ENCODE results near the gene GCSAM. TPM values are rescaled to one million over a fixed set of nuclear protein-coding genes. Genes with fewer than 3 reads are reported as not detected.

The GCSAM gene
- polyA plus RNA-seq, 1 of the 3 experiments (the other 2 are of a cell fraction) = not detected

DNA sequence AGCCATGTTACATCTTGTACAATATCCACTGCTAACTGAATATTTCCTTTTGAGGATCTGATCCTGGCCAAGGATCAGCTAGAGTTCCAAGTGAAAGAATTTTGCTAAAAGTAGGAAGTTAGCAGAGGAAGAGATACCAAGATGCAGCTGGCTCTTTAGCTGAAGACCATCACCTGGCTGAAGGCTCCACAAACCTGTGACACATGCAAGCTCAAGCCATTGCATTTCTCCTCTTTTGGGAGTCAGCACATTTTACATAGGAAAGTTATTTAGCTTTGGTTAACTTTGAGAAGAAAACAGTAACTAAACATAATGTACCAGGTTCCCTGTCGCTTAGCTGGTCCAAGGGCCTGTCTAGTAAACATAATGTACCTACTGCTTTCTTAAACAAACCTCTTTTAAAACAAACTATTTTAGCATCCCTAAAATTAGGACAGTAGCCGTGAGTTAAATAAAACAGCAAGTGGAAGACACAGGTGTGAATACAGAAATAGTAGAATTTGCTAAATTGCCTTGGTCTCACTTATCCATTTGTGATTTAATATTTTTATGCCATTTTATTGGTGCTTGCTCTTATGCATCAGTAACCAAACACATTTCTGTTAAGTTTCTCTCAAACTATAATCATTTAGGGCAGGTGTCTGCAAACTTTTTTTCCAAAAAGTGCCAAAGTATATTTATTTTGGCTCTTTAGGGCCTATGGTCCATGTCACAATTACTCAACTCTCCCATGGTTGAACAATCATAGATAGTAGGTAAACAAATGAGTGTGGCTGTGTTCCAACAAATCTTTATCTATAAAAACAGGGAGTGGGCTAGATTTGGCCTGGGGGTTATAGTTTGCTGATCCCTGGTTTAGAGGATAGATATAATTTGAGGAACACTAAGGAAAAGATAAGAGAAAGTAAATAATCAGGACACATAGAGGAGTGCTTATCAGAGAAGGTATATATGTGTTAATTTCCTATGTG is 11.2 kb downstream of the GCSAM start:
- ChIA-PET POLR2A (no interaction called here), CTCF (interaction anchor here (2.1 kb wide), 1 partner anchor 10 kb away, joined by 9 read pairs; no protein-coding TSS in a partner anchor)

GRCh38 chr3:112119962-112120836 is 12.8 kb downstream of the GCSAM start:
- 86% methylated on average over 9 of the region's 9 CpGs for WGBS (ENCODE audit: low lambda C conversion rate)
- TF ChIP-seq FOXJ3 (CRISPR knock-in tag; IDR thresholded peaks at IDR 0.05) (no peak), FOSL2 (IDR thresholded peaks at IDR 0.05; ENCODE audit: borderline replicate concordance, low read depth) (no peak), GATA2 (CRISPR knock-in tag; IDR thresholded peaks at IDR 0.05) (no peak), GABPA (IDR thresholded peaks at IDR 0.05; ENCODE audit: low read depth) (no peak)
- TF ChIP-seq, protein P1, sequence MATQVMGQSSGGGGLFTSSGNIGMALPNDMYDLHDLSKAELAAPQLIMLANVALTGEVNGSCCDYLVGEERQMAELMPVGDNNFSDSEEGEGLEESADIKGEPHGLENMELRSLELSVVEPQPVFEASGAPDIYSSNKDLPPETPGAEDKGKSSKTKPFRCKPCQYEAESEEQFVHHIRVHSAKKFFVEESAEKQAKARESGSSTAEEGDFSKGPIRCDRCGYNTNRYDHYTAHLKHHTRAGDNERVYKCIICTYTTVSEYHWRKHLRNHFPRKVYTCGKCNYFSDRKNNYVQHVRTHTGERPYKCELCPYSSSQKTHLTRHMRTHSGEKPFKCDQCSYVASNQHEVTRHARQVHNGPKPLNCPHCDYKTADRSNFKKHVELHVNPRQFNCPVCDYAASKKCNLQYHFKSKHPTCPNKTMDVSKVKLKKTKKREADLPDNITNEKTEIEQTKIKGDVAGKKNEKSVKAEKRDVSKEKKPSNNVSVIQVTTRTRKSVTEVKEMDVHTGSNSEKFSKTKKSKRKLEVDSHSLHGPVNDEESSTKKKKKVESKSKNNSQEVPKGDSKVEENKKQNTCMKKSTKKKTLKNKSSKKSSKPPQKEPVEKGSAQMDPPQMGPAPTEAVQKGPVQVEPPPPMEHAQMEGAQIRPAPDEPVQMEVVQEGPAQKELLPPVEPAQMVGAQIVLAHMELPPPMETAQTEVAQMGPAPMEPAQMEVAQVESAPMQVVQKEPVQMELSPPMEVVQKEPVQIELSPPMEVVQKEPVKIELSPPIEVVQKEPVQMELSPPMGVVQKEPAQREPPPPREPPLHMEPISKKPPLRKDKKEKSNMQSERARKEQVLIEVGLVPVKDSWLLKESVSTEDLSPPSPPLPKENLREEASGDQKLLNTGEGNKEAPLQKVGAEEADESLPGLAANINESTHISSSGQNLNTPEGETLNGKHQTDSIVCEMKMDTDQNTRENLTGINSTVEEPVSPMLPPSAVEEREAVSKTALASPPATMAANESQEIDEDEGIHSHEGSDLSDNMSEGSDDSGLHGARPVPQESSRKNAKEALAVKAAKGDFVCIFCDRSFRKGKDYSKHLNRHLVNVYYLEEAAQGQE (IDR thresholded peaks at IDR 0.05; ENCODE audit: low read depth, low read length) = no peak
- Histone ChIP-seq H3K9me3 (no peaks in the 10 kb centered on the region), H3K4me1 (ENCODE audit: control insufficient read depth in 1 of 2, insufficient read depth in 2 of 2, low read depth in 1 of 2, low read length in 1 of 2) (no peaks in the 10 kb centered on the region; a peak in 1 of 4 replicates), H3K27ac (ENCODE audit: low read depth in 2 of 2, low read length in 1 of 2) (no peak overlapping the region), H3K79me2 (ENCODE audit: insufficient read depth) (no peaks in the 10 kb centered on the region), H3K36me3 (replicated peaks in 1 of 2; ENCODE audit: control insufficient read depth in 1 of 2, insufficient read depth in 2 of 2, low read length in 1 of 2) (peaks cover 0 to 12% of the 10 kb centered on the region in 2 experiments), H4K20me1 (ENCODE audit: insufficient read depth) (no peaks in the 10 kb centered on the region), H2AFZ (ENCODE audit: low read depth) (no peak overlapping the region), H3K4me3 (ENCODE audit: low read depth in 2 of 2, low read length in 1 of 2) (no peak overlapping the region), H3K9ac (no peak overlapping the region), H3F3A (replicated peaks; ENCODE audit: insufficient read depth) (no peaks in the 10 kb centered on the region), H3K9me2 (no peaks in the 10 kb centered on the region), H3K4me2 (no peak overlapping the region), H3K27me3 (ENCODE audit: insufficient read depth) (no peaks in the 10 kb centered on the region)
- ChIA-PET POLR2A (no interaction called here), CTCF (interaction anchor here (1.1 to 2.1 kb wide), 2 partner anchors 9 to 400 kb away, joined by 5 to 9 read pairs; no protein-coding TSS in a partner anchor)
- no peak for DNase-seq

More for the DNA sequence above, 11.2 kb downstream of the GCSAM start:
- DNase-seq = no peak
- Histone ChIP-seq H3K27me3 (ENCODE audit: insufficient read depth) (no peaks in the 10 kb centered on the region), H3K4me1 (ENCODE audit: control insufficient read depth in 1 of 2, insufficient read depth in 2 of 2, low read depth in 1 of 2, low read length in 1 of 2) (no peaks in the 10 kb centered on the region), H3K9me2 (no peaks in the 10 kb centered on the region), H3K9ac (no peak overlapping the region), H3F3A (replicated peaks; ENCODE audit: insufficient read depth) (no peaks in the 10 kb centered on the region), H3K27ac (ENCODE audit: low read depth in 2 of 2, low read length in 1 of 2) (no peak overlapping the region), H3K79me2 (ENCODE audit: insufficient read depth) (no peaks in the 10 kb centered on the region), H3K4me3 (ENCODE audit: low read depth in 2 of 2, low read length in 1 of 2) (no peak overlapping the region), H2AFZ (ENCODE audit: low read depth) (no peak overlapping the region), H3K36me3 (replicated peaks in 1 of 2; ENCODE audit: control insufficient read depth in 1 of 2, insufficient read depth in 2 of 2, low read length in 1 of 2) (peaks cover 0 to 5% of the 10 kb centered on the region in 2 experiments), H3K4me2 (no peak overlapping the region), H4K20me1 (ENCODE audit: insufficient read depth) (no peaks in the 10 kb centered on the region), H3K9me3 (no peaks in the 10 kb centered on the region)
- WGBS (ENCODE audit: low lambda C conversion rate) = 89% methylated on average over 2 of the region's 2 CpGs
- TF ChIP-seq FOSL2 (IDR thresholded peaks at IDR 0.05; ENCODE audit: borderline replicate concordance, low read depth) = no peak
- peak; percentile 50; the same call in 1 of the 2 replicates for TF ChIP-seq GATA2 (CRISPR knock-in tag; IDR thresholded peaks at IDR 0.05)

Measured in SK-N-SH (cell line).